Neural cell (in vitro differentiated cells): ENCODE data around the gene ROPN1.

Experiments
- CTCF ChIP-seq: fragments of 450-650 bp; IDR thresholded peaks from 2 replicates; pipeline ENCODE4 v1.5.1; 2014; ENCODE audit warnings: antibody characterized with exemption, mild to moderate bottlenecking, moderate library complexity; ENCODE audit not compliant: poor library complexity, severe bottlenecking
- EP300 ChIP-seq: fragments of 450-650 bp; conservative IDR thresholded peaks from 2 replicates; pipeline ENCODE4 v1.6.1; 2014; ENCODE audit warnings: antibody characterized with exemption, mild to moderate bottlenecking, moderate library complexity; ENCODE audit not compliant: poor library complexity, severe bottlenecking
- POLR2AphosphoS5 ChIP-seq: IDR thresholded peaks from 2 replicates; pipeline ENCODE4 v1.6.1; 2012
- RAD21 ChIP-seq: fragments of 450-650 bp; conservative IDR thresholded peaks from 2 replicates; pipeline ENCODE4 v1.6.1; 2014; ENCODE audit warnings: antibody characterized with exemption, mild to moderate bottlenecking, moderate library complexity
- TF ChIP-seq, protein P1 (sequence below): IDR thresholded peaks from 2 replicates; pipeline ENCODE4 v1.6.1; 2012; ENCODE audit warnings: borderline replicate concordance

DNA sequence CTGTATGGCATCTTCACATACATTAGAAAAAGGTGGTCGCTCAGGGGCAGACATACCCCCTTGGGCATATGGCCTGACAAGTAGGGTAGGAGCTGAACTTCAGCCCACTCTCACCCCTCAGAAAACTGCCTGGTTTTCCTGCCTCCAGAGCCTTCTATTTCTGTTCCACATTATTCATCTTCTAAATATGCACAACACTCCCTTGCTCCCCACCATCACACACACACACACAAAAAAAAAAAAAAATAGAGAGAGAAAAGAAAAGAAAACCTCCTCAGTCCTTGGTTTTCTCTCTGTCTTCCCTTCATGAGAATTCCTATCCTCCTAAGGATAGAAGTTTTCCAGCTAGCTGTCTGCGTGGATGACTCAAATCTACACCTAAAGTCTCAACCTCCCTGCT is 5.6 kb upstream of the ROPN1 start:
- no peak for TF ChIP-seq CTCF
- TF ChIP-seq, protein P1, sequence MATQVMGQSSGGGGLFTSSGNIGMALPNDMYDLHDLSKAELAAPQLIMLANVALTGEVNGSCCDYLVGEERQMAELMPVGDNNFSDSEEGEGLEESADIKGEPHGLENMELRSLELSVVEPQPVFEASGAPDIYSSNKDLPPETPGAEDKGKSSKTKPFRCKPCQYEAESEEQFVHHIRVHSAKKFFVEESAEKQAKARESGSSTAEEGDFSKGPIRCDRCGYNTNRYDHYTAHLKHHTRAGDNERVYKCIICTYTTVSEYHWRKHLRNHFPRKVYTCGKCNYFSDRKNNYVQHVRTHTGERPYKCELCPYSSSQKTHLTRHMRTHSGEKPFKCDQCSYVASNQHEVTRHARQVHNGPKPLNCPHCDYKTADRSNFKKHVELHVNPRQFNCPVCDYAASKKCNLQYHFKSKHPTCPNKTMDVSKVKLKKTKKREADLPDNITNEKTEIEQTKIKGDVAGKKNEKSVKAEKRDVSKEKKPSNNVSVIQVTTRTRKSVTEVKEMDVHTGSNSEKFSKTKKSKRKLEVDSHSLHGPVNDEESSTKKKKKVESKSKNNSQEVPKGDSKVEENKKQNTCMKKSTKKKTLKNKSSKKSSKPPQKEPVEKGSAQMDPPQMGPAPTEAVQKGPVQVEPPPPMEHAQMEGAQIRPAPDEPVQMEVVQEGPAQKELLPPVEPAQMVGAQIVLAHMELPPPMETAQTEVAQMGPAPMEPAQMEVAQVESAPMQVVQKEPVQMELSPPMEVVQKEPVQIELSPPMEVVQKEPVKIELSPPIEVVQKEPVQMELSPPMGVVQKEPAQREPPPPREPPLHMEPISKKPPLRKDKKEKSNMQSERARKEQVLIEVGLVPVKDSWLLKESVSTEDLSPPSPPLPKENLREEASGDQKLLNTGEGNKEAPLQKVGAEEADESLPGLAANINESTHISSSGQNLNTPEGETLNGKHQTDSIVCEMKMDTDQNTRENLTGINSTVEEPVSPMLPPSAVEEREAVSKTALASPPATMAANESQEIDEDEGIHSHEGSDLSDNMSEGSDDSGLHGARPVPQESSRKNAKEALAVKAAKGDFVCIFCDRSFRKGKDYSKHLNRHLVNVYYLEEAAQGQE, result no peak
- no peak for TF ChIP-seq POLR2AphosphoS5
- no peak for TF ChIP-seq EP300
- no peak for TF ChIP-seq RAD21
